GM19468 (cell line): ENCODE measurements around the gene SBK2.

Experiments used
- ATAC-seq: cut with Tn5 transposase; IDR thresholded peaks from one replicate; pipeline ENCODE4 v1.9.1; 2021; ENCODE audit warnings: mild to moderate bottlenecking, moderate library complexity, moderate number of reproducible peaks; ENCODE audit not compliant: unreplicated experiment; ENCODE audit errors: extremely low read depth

The SBK2 gene

DNA sequence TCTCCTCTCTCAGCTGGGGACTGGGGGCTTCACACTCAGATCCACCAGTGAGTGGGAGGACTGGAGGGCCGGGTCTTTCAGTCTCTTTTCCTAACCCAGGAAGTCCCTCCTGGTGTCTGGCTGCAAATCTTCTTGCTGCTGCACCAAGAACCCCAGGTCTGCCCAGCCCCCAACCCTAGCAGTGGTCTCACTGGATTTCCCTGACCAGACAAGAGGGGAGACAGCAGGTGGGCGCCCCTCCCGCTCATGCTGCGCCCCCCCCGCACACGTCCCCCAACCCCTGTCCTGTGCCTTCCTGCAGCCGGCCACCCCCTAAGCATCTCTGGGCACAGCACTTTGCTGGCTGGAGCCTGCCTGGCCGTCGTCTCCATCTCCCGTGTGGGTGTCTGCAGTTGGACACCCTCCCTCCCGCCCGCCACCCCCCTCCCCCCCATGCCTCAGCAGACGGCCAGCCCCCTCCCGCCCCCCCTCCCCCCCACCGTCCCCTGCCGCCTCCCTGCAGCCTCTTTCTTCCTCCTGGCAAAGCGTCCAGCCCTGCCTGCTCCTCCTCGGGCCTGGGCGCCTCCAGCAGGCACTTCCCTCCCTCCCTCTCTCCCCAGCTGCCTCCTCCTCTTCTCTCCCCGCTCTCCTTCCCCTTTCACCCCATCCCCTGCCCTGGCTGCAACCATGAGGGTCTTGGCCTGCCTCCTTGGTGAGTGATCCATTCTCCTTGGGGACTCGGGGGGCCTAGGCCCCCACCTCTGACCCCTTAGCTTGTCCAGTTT is 48.8 kb downstream of the SBK2 start, which contains the start of gene SSC5D:
SSC5D (plus strand) TSS at position 513 of the 764 bp plus-strand sequence; CDS start at position 667, 154 bp downstream.
- no peak for ATAC-seq

DNA sequence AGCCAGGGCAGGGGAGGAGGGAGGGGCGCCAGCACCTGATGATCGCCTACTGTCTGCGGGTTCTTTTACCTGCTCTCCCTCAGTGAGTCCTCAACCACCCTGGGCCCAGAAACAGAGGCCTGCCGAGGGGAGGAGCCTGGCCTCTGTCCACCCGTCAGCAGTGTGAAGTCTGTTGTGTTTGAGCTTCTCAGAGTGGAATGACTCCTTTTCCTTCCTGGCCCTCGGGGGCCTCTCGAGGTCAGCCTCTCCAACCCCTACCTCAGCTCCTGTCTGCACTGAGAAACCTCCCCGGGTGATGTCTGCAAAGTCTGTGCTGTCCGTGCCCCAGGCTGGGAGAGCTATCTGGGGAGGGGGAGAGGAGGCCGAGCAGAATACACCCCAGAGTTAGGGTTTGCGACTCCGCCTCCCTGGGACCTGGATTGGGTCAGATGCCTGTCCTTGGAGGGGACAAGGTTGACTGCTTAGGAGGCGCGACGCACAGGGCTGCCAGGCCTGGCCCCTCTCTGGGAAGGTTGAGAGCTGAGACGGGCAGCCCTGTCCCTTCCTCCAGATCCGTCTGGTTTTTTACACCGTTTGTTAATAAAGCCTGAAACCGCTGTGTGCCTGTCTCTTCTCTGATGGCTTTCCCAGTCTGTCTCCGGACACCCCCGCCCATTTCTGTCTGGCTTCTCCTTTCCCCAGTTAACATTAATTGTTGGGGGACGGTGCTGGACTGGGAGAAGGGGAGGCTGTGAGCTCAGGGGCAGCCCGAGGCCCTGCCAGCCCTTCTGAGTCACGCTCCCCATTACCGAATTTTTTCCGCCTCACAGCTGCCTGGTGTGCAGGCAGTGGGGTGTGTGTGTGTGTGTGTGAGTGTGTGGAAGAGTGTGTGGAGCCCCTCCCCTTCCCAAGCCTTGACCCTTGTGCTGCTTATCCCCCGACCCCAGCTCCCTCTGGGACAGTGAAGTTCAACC is 49.7 kb downstream of the SBK2 start:
- no peak for ATAC-seq

DNA sequence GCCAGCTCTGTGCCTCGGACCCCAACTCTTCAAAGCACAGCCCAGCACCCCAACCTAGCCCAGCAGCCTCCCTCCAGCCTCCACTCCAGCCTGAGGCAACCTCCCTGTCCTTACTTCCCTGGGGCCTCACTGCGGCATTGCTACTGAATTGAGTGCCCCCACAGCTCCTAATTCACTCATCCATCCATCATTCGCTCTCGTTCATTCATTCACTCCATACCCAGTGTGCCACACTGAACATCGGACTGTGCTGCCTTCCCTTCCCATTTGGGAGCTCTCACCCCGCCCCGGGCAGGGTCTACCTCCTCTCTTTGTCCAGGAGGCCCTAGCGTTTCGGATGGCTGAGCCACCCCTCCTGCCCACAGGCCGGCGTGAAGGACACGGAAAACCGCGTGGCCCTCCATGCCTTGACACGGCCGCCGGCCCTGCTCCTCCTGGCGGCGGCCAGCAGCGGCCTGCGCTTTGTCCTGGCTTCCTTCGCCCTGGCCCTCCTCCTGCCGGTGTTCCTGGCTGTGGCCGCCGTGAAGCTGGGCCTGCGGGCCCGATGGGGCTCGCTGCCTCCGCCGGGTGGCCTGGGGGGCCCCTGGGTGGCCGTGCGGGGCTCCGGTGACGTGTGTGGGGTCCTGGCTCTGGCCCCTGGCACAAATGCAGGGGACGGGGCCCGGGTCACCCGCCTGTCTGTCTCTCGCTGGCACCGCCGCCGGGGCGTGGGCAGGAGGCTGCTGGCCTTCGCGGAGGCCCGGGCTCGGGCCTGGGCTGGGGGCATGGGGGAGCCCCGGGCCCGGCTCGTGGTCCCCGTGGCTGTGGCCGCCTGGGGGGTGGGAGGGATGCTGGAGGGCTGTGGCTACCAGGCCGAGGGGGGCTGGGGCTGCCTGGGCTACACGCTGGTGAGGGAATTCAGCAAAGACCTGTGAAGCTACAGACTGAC is 50.6 kb downstream of the SBK2 start:
- no peak for ATAC-seq

DNA sequence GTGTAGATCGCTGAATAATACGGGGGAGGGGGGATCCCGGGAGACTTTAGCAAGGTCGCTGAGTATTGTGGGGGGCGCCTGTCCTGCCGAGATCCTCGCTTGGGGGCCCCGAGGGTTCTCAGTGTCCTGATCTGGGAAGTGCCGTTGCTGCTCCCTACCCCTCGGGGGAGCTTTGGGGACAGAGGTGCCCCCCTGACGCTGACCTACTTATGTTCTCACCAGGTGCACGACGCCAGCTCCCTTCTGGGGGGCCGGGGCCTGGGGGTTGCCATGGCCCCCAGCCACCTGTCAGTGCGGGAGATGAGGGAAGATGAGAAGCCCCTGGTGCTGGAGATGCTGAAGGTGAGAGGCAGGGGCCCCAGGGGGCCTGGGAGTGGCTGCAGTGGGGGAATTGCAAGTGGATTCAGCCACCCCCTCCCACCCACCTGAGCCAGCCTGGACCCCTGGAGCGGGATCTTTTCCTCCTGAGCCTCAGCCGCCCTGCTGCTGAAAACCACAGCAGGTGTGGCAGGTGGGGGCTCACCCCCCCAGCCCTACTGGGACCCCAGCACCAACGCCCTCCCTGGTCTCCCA is 51.4 kb downstream of the SBK2 start:
- ATAC-seq: no peak

DNA sequence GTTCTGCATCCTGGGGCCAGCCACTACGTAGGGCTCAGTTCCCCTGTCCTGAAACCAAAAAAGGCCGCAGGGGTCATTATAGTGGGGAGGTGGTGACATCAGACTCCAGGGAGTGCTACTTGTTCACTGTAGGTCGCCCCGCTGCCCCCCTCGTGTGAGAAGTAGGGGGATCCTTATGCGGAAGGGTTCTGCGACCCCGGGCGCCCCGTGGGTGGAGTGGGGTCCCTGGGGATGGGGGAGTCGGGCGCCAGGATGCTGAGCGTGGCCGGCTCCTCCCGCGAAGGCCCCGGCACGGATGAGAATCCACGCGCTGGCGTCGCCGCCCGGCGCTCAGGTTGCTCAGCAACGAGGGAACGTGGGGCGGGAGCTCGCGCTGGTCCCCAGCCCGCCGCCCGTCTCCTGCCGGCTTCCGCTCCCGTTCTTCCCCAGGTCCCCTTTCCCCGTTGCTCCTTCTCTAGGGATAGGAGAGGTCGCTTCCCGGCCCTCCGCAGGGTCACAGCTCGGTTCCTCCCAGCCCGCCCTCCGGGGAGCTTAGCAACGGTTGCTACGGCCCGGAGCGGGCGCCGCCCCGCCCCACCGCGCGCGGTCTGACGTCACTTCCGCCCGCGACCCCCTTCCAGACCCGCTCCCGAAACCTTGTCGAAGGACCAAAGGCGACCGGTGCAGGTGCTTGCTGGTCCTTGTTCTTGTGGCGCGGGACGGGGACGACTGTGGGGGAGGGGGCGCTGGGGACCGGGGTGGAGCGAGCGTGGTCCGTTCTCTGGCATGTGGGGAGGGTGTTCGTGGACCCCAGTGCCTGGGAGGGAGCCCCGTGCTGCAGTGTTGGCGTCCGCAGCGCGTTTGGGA is 52.1 kb downstream of the SBK2 start, which contains the start of gene NAT14:
NAT14 (plus strand) TSS at position 596 of the 846 bp plus-strand sequence. CDS start 521 bp downstream, outside the sequence.
- ATAC-seq: no peak

DNA sequence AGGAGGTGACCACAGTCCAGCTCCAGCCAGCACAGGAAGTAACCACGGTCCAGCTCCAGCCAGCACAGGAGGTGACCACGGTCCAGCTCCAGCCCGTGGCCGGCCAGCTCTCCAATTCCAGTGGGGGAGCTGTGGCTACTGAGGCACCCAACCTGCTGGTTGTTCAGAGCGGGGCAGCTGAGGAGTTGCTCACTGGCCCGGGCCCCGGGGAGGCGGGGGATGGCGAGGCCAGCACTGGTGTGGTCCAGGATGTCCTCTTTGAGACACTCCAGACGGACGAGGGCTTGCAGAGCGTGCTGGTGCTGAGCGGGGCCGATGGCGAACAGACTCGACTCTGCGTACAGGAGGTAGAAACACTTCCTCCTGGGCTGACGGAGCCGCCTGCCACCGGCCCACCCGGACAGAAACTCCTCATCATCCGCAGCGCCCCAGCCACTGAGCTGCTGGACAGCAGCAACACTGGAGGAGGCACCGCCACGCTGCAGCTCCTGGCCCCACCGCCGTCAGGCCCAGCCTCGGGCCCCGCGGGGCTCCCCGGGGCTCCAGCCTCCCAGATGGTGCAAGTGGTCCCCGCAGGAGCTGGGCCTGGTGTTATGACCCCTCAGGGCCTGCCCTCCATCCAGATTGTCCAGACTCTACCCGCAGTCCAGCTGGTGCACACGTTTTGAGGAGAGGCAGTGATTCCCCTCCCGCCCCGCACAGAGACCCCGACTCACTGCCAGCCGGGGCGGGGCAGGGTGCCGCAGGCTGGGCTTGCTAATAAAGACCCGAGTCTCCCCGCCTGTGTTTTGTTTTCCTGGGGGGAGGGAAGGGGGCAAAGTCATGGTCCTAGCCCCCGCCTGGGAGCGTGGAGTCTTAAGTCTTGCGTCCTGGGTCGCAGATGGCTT is 53.0 kb downstream of the SBK2 start:
- no peak for ATAC-seq

DNA sequence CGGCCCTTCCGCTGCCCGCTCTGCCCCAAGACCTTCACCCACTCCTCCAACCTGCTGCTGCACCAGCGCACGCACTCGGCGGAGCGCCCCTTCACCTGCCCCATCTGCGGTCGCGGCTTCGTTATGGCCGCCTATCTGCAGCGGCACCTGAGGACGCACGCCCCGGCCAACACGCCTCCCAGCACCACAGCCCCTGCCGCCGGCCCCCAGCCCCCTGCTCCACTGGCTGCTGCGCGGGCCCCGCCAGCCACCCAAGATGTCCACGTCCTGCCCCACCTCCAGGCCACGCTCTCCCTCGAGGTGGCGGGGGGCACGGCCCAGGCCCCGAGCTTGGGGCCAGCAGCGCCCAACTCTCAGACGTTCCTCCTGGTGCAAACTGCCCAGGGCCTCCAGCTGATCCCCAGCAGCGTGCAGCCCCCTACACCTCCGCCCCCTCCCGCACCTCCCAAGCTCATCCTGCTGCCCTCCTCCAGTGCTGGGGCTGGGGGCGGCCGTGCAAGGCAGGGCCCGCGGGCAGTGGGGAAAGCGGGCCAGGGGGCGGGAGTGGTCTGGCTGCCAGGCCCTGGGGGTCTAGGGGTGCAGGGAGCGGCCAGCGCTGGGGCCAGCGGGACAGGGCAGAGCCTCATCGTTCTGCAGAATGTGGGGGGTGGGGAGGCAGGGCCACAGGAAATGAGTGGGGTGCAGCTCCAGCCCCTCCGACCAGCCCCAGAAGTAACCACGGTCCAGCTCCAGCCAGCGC is 53.8 kb downstream of the SBK2 start:
- no peak for ATAC-seq

DNA sequence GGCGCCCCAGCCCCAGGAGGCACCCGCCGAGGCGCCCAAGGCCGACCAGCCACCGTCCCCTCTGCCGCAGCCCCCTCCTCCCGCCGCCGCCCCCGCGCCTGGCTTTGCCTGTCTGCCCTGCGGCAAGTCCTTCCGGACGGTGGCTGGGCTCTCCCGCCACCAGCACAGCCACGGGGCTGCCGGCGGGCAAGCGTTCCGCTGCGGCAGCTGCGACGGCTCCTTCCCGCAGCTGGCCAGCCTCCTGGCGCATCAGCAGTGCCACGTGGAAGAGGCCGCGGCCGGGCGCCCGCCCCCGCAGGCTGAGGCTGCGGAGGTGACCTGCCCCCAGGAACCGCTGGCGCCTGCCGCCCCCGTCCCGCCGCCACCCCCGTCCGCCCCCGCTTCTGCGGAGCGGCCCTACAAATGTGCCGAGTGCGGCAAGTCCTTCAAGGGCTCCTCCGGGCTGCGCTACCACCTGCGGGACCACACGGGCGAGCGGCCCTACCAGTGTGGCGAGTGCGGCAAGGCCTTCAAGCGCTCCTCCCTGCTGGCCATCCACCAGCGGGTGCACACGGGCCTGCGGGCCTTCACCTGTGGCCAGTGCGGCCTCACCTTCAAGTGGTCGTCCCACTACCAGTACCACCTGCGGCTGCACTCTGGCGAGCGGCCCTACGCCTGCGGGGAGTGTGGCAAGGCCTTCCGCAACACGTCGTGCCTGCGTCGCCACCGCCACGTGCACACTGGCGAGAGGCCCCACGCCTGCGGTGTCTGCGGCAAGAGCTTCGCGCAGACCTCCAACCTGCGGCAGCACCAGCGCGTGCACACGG is 54.6 kb downstream of the SBK2 start:
- no peak for ATAC-seq

DNA sequence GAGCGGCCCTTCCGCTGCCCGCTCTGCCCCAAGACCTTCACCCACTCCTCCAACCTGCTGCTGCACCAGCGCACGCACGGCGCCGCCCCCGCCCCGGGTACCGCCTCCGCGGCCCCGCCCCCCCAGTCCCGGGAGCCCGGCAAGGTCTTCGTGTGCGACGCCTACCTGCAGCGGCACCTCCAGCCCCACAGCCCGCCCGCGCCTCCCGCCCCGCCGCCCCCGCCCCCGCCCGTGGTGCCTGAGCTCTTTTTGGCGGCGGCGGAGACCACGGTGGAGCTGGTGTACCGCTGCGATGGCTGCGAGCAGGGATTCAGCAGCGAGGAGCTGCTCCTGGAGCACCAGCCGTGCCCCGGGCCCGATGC is 55.2 kb downstream of the SBK2 start:
- no peak for ATAC-seq

DNA sequence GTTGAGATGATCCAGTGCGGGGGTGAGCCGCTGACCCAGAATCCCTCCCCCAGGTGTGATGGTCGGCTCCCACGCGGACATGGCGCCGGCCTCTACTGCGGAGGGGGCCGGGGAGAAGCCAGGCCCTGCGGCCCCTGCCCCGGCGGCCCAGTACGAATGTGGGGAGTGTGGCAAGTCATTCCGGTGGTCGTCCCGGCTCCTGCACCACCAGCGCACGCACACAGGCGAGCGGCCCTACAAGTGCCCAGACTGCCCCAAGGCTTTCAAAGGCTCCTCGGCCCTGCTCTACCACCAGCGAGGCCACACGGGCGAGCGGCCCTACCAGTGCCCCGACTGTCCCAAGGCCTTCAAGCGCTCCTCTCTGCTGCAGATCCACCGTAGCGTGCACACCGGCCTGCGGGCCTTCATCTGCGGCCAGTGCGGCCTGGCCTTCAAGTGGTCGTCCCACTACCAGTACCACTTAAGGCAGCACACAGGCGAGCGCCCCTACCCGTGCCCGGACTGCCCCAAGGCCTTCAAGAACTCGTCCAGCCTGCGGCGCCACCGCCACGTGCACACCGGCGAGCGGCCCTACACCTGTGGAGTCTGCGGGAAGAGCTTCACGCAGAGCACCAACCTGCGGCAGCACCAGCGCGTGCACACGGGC is 55.7 kb downstream of the SBK2 start:
- no peak for ATAC-seq

DNA sequence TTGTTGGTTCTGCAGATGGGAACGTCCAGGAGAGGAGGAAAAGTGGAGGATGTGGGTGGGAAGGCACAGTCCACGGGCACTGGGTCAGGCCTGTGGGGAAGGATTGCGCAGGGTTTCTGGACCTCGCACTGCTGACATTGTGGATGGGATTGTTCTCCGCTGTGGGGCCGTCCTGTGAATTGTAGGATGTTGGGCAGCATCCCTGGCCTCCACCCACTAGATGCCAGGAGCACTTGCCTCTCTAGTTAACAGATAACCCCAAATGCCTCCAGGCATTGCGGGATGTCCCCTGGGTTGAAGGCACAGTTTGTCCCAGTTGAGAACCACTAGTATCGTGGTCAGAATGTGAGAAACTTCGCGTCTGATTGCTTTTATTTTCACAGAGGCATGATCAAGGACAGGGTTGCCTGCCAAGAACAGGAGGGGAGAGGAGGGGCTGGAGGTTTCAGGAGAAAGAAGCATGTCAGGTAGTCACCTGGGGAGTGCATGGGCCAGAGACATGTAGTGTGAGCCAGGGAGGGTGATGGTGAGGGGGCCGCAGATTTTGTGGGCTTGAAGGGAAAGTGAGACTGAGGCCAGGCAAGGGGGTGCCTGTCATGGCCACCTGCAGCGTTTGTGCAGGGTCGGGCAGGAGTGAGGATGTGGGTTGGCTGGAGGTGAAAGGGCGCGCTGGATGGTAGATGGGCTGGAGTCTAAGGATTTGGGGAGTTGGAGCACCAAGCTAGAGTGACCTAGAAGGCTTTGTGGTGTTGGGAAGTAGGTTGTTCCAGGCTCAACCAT is 57.3 kb downstream of the SBK2 start:
- no peak for ATAC-seq

DNA sequence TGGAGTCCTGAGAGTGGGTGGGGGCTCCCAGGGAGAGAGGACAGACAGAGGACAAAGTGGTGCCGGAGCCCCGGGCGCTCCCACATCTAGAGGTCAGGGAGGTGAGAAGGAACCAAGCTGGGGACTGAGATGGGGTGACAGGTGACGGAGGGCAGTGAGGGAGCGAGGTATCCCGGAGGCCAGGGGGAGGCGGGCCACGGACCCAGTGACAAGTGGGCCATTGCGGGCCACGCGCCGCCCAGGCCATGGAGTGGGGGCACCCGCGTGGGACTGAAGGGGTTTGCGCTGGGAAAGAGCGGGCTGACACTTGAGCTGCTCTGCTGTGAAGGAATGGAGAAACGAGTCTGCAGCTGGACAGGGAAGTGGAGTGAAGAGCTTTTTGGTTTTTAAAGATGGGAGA is 57.9 kb downstream of the SBK2 start:
- ATAC-seq: no peak
